Upper lobe of left lung (tissue), 4 donors: Measurements from ENCODE around the gene SBNO1.

Source experiments
- CTCF ChIP-seq, 6 experiments: fragments of 450-650 bp in 4 of 6; fragments of 200-600 bp in 2 of 6; sonication (generic) in 2 of 6; IDR thresholded peaks; one replicate each; pipeline ENCODE4 v1.5.1; 2016 to 2019; ENCODE audit warnings: antibody characterized with exemption in 6 of 6
- EP300 ChIP-seq, 4 donors: sonication (generic); formaldehyde crosslinking; IDR thresholded peaks; one replicate each; pipeline ENCODE4 v1.5.1; 2017; ENCODE audit warnings: antibody characterized with exemption in 4 of 4, control low read depth in 2 of 4
- POLR2A ChIP-seq, 4 donors: fragments of 450-650 bp; IDR thresholded peaks; one replicate each; pipeline ENCODE4 v1.5.1; 2016 to 2017; ENCODE audit warnings: antibody characterized with exemption in 4 of 4, mild to moderate bottlenecking in 2 of 4
- POLR2AphosphoS5 ChIP-seq, 2 donors: sonication (generic); formaldehyde crosslinking; IDR thresholded peaks; one replicate each; pipeline ENCODE4 v1.5.1; 2017; ENCODE audit warnings: antibody characterized with exemption in 2 of 2

GRCh38 chr12:123336530-123336929, 28.1 kb downstream of the SBNO1 start:
- TF ChIP-seq CTCF (IDR thresholded peaks at IDR 0.05) (no peak), POLR2A (IDR thresholded peaks at IDR 0.05) (no peak), POLR2AphosphoS5 (IDR thresholded peaks at IDR 0.05) (no peak), EP300 (IDR thresholded peaks at IDR 0.05) (no peak)
